GM04503 (cell line): ENCODE results near the gene CERT1.
"Not testable (repeated sequence)": the region's sequence is repeated elsewhere in the genome, so short reads cannot be mapped to it uniquely, and the experiment has no call there.

ENCODE experiments used
- DNase-seq: peaks from one replicate; pipeline ENCODE4 v3.0.0-alpha.2; 2012; ENCODE audit warnings: low read depth

CERT1 gene

DNA sequence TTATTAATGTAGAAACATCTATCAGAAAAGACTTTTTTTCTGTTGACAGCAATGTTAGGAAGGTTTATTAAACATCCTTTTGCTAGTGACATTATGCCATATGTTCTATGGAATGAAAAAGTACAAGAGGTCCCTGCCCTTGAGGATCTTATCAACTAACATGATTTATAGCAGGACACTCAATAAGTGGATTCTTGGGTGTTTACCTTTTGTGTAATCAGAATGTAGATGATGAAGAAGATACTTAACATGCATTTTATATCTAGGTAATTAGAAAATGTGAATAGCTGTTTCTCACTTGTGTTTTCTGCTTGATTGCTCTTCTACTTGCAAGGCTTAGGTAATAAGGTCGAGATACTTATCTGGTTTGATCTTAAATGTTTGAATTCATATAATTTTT is 169.5 kb downstream of the CERT1 start:
- no peak for DNase-seq

DNA sequence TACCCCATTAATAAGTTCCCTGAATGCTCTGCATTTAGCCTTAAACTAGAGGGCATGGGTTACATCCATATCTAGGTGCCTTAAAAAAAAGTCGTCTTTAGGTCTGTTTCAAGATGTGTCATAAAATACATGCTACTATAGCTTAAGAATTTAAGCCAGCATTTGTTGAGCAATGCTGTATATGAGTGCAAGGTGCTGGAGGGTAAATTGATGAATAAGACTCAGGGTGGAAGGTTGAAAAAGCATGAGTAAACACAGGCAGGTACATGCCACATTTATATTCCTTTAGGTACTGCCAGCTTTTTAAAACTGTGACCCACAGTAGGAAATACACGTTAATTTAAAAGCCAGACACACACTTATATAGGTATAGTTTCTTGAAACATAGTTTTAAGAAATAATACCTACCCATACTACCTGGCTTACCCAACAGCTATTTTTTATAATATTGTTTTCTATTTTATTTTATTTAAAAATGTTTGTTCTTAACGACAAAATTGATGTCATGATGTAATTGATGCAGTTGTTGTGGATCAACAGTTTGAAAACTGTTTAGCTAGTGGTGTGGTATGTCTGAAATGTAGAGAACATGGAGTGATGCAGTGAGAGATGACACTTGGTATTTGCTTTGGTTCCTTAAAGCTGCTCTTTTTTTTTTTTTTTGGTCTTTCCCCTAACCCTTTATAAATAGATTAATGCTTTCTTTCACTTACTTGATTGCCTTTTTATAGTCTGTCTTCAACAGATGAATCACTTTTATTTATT is 170.5 kb downstream of the CERT1 start:
- no peak for DNase-seq

- DNase-seq, result no peak
Observed at GRCh38 chr5:75338408-75338807, 173.0 kb downstream of the CERT1 start.

GRCh38 chr5:75337366-75338021 is 173.9 kb downstream of the CERT1 start:
- no peak for DNase-seq

- DNase-seq, result peak; percentile 97
Observed at GRCh38 chr5:75336615-75337336, 174.7 kb downstream of the CERT1 start, which contains the start of gene HMGCR. Gene HMGCR, plus strand, starts transcription at chr5:75337220. Its CDS starts 5,386 bp downstream, at chr5:75342606.

GRCh38 chr5:75335952-75336614 is 175.3 kb downstream of the CERT1 start:
- DNase-seq, result peak; percentile 37

GRCh38 chr5:75335486-75335885 is 175.9 kb downstream of the CERT1 start:
- DNase-seq, result no peak

DNA sequence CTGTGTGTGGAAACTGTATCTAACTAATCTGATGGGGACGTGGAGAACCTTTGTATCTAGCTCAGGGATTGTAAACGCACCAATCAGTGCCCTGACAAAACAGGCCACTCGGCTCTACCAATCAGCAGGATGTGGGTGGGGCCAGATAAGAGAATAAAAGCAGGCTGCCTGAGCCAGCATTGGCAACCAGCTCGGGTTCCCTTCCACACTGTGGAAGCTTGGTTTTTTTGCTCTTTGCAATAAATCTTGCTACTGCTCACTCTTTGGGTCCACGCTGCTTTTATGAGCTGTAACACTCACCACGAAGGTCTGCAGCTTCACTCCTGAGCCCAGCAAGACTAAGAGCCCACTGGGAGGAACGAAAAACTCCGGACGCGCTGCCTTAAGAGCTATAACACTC is 177.0 kb downstream of the CERT1 start:
- not testable (repeated sequence) for DNase-seq

- DNase-seq, result not testable (repeated sequence)
Observed at GRCh38 chr5:75333759-75334158, 177.7 kb downstream of the CERT1 start.

- DNase-seq, result no peak
Observed at GRCh38 chr5:75331095-75332090, 180.0 kb downstream of the CERT1 start.

- no peak for DNase-seq
Observed at GRCh38 chr5:75330404-75330803, 181.0 kb downstream of the CERT1 start.
